DND-41 (cell line): ENCODE measurements around the gene ATXN7L1.

Experiments
- ATAC-seq: fragments of 200-7000 bp; cut with Tn5 transposase; 3 replicates; pipeline ENCODE4 v1.9.1; 2021; ENCODE audit warnings: low read depth; ENCODE audit not compliant: insufficient read depth
- DNase-seq: peaks from one replicate; pipeline ENCODE4 v3.0.0-alpha.2; 2020
- H2AFZ ChIP-seq: 2 replicates; pipeline ENCODE4 v1.6.0; 2012; ENCODE audit warnings: low read depth, low read length
- H3K27ac ChIP-seq: 2 replicates; pipeline ENCODE4 v1.5.1; 2012; ENCODE audit warnings: low read length, inconsistent platforms
- H3K27me3 ChIP-seq: fragments of 200-600 bp; sonication (generic); 2 replicates; pipeline ENCODE4 v1.6.0; 2012; ENCODE audit warnings: low read length, mild to moderate bottlenecking, inconsistent platforms; ENCODE audit not compliant: insufficient read depth, poor library complexity
- H3K36me3 ChIP-seq: 2 replicates; pipeline ENCODE4 v1.5.1; 2012; ENCODE audit warnings: low read length, inconsistent platforms; ENCODE audit not compliant: insufficient read depth
- H3K4me1 ChIP-seq: 2 replicates; pipeline ENCODE4 v1.5.1; 2012; ENCODE audit warnings: mild to moderate bottlenecking, low read length; ENCODE audit not compliant: insufficient read depth
- H3K4me2 ChIP-seq: 2 replicates; pipeline ENCODE4 v1.6.0; 2012; ENCODE audit warnings: mild to moderate bottlenecking, moderate library complexity, low read length, inconsistent platforms; ENCODE audit not compliant: insufficient read depth
- H3K4me3 ChIP-seq, 2 experiments: fragments of 200-600 bp in 1 of 2; shearing (Covaris generic) in 1 of 2; 2 replicates each; pipeline ENCODE4 v1.5.1; 2012 to 2016; ENCODE audit warnings: inconsistent platforms in 2 of 2, low read length in 2 of 2, mild to moderate bottlenecking in 2 of 2, low read depth in 1 of 2, moderate library complexity in 1 of 2
- H3K79me2 ChIP-seq: 2 replicates; pipeline ENCODE4 v1.6.0; 2012; ENCODE audit warnings: low read length, inconsistent platforms; ENCODE audit not compliant: insufficient read depth
- H3K9ac ChIP-seq: 2 replicates; pipeline ENCODE4 v1.6.0; 2012; ENCODE audit warnings: low read depth, mild to moderate bottlenecking, inconsistent platforms, low read length, moderate library complexity
- H3K9me3 ChIP-seq: 2 replicates; pipeline ENCODE4 v1.5.1; 2012; ENCODE audit warnings: low read length, moderate library complexity, mild to moderate bottlenecking, inconsistent platforms; ENCODE audit not compliant: insufficient read depth, severe bottlenecking
- H4K20me1 ChIP-seq: 2 replicates; pipeline ENCODE4 v1.6.0; 2012; ENCODE audit warnings: low read length; ENCODE audit not compliant: insufficient read depth
- EZH2 ChIP-seq: IDR thresholded peaks from 3 replicates; pipeline ENCODE4 v1.6.1; 2012; ENCODE audit warnings: borderline replicate concordance, low read depth, mild to moderate bottlenecking, moderate library complexity, low read length, inconsistent platforms; ENCODE audit not compliant: severe bottlenecking
- TF ChIP-seq, protein P1 (sequence below): IDR thresholded peaks from 2 replicates; pipeline ENCODE4 v1.5.1; 2012; ENCODE audit warnings: borderline replicate concordance, low read length, moderate library complexity, mild to moderate bottlenecking; ENCODE audit not compliant: poor library complexity, severe bottlenecking; ENCODE audit errors: extremely low read depth

Gene ATXN7L1

GRCh38 chr7:105788356-105788755 is 88.0 kb downstream of the ATXN7L1 start:
- H3K79me2 ChIP-seq: no peaks in the 10 kb centered on the region
- H2AFZ ChIP-seq: no peak overlapping the region
- DNase-seq (no peak), ATAC-seq (no peak)
- no peaks in the 10 kb centered on the region for H3K4me1 ChIP-seq
- H3K27ac ChIP-seq: no peak overlapping the region
- H3K36me3 ChIP-seq: no peaks in the 10 kb centered on the region
- no peaks in the 10 kb centered on the region for H3K27me3 ChIP-seq
- H3K9me3 ChIP-seq: no peaks in the 10 kb centered on the region
- no peak overlapping the region for H3K4me3 ChIP-seq
- H4K20me1 ChIP-seq: no peaks in the 10 kb centered on the region
- no peak for TF ChIP-seq EZH2
- TF ChIP-seq, protein P1, sequence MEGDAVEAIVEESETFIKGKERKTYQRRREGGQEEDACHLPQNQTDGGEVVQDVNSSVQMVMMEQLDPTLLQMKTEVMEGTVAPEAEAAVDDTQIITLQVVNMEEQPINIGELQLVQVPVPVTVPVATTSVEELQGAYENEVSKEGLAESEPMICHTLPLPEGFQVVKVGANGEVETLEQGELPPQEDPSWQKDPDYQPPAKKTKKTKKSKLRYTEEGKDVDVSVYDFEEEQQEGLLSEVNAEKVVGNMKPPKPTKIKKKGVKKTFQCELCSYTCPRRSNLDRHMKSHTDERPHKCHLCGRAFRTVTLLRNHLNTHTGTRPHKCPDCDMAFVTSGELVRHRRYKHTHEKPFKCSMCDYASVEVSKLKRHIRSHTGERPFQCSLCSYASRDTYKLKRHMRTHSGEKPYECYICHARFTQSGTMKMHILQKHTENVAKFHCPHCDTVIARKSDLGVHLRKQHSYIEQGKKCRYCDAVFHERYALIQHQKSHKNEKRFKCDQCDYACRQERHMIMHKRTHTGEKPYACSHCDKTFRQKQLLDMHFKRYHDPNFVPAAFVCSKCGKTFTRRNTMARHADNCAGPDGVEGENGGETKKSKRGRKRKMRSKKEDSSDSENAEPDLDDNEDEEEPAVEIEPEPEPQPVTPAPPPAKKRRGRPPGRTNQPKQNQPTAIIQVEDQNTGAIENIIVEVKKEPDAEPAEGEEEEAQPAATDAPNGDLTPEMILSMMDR: no peak
- H3K4me2 ChIP-seq: no peak overlapping the region
- no peak overlapping the region for H3K9ac ChIP-seq

GRCh38 chr7:105787793-105788192 is 88.6 kb downstream of the ATXN7L1 start:
- H3K79me2 ChIP-seq: no peaks in the 10 kb centered on the region
- TF ChIP-seq, protein P1: no peak
- no peak for TF ChIP-seq EZH2
- H3K9me3 ChIP-seq: no peaks in the 10 kb centered on the region
- ATAC-seq (no peak), DNase-seq (no peak)
- H3K27me3 ChIP-seq: no peaks in the 10 kb centered on the region
- no peak overlapping the region for H3K4me3 ChIP-seq
- no peak overlapping the region for H3K9ac ChIP-seq
- no peaks in the 10 kb centered on the region for H4K20me1 ChIP-seq
- H2AFZ ChIP-seq: no peak overlapping the region
- no peaks in the 10 kb centered on the region for H3K4me1 ChIP-seq
- H3K4me2 ChIP-seq: no peak overlapping the region
- H3K27ac ChIP-seq: no peak overlapping the region
- no peaks in the 10 kb centered on the region for H3K36me3 ChIP-seq

DNA sequence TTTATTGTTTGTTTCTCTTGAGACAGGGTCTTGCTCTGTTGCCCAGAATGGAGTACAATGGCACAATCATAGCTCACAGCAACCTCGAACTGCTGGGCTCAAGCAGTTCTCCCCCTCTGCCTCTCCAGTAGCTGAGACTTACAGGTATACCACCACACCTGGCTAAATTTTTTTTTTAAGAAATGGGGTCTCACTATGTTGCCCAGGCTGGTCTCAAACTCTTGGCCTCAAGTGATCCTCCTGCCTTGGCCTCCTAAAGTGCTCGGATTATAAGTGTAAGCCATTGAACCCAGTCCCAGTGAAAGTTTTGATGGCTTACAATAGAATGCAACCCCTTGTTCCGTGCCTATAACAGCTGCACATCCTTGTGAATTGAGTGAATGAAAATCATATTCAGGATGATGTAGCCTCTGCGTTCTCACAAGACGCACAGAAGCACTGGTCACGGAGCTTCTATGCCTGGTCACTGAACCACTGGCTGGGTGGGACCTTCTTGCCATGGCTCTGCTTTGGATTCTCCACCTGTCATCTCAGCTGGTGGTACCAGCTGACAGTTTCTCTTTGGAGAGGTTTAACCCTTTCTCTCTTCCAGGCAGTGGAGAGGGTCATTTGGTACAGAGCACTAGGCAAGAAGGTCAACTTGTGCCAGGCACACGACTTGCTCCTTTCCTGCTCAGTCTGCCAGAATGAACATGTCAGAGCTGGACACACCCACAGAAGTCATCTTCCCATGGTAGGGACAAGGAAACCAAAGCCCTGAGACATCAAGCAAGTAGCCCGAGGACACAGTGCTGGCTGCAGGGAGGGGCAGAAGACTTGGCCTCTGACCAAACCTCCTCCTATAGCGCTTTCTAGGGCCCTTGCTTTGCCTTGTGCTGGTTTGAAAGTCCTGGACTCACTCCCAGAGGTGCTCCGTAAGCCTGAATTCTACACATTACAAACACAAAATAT is 89.6 kb downstream of the ATXN7L1 start:
- no peak overlapping the region for H3K4me2 ChIP-seq
- H3K27ac ChIP-seq: no peak overlapping the region
- H4K20me1 ChIP-seq: no peaks in the 10 kb centered on the region
- H3K36me3 ChIP-seq: no peaks in the 10 kb centered on the region
- H3K9ac ChIP-seq: no peak overlapping the region
- DNase-seq (no peak), ATAC-seq (no peak)
- H2AFZ ChIP-seq: no peak overlapping the region
- no peaks in the 10 kb centered on the region for H3K9me3 ChIP-seq
- TF ChIP-seq, protein P1: no peak
- TF ChIP-seq EZH2: no peak
- H3K4me1 ChIP-seq: no peaks in the 10 kb centered on the region
- no peaks in the 10 kb centered on the region for H3K79me2 ChIP-seq
- H3K4me3 ChIP-seq: no peak overlapping the region
- H3K27me3 ChIP-seq: no peaks in the 10 kb centered on the region
